ENCODE data around the gene NDUFS8.

Gene NDUFS8

DNA sequence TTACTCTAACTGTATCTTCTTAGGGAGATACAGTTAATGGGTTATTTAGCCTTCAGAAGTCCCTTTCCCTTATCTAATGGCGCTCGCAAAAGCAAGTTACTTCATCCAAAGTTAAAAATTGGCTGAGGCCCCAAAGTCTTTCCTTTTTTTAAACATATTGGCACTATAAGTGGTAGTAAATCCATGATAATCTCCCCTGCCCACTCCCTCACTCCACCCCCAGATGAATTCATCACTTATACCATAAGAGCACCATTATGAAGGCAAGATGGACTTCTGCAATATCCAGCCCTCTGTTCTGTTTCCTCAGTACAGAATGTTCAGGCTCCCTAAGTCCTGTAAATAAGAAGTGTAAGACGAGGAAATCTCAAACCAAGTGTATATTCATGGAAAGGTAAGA, 53.0 kb downstream of the NDUFS8 start:
- DNase-seq: no peak
- WGBS (ENCODE audit: insufficient coverage): 89% methylated on average over 1 of the region's 3 CpGs
- ChIA-PET CTCF (interaction anchor here (1.1 to 1.3 kb wide), 2 partner anchors 11 to 19 kb away, joined by 3 read pairs; no protein-coding TSS in a partner anchor), POLR2A (no interaction called here)
- Histone ChIP-seq H3K27me3 (replicated peaks in 2 of 5; ENCODE audit: control insufficient read depth in 4 of 5, insufficient read depth in 5 of 5, low read length in 4 of 5) (no peaks in the 10 kb centered on the region), H3K27ac (ENCODE audit: insufficient read depth in 1 of 2, low read depth in 1 of 2, low read length in 2 of 2, poor library complexity in 1 of 2, severe bottlenecking in 2 of 2) (no peak overlapping the region), H3K9me3 (ENCODE audit: control extremely low read depth in 1 of 5, control insufficient read depth in 4 of 5, insufficient read depth in 2 of 5, low read depth in 1 of 5, low read length in 4 of 5) (no peaks in the 10 kb centered on the region), H3K4me1 (ENCODE audit: control extremely low read depth in 1 of 4, control insufficient read depth in 4 of 4, insufficient read depth in 4 of 4, low read length in 3 of 4) (peaks cover 0 to 5% (median 0%) of the 10 kb centered on the region in 4 experiments), H3K4me3 (ENCODE audit: control insufficient read depth in 1 of 7, extremely low read depth in 1 of 7, insufficient read depth in 4 of 7, low read depth in 2 of 7, low read length in 6 of 7) (no peak overlapping the region), H3K36me3 (ENCODE audit: control insufficient read depth in 4 of 4, insufficient read depth in 4 of 4, low read length in 3 of 4) (peaks cover 4 to 27% (median 12%) of the 10 kb centered on the region in 4 experiments)

Measured in common myeloid progenitor, CD34-positive (primary cell).